Measurements from ENCODE around the gene B4GALT3. TPM values are rescaled to one million over a fixed set of nuclear protein-coding genes. Genes with fewer than 3 reads are reported as not detected.

B4GALT3 gene
- total and polyA plus RNA-seq, 9 of the 15 experiments (the other 6 are each of a cell fraction or from before 2014, with no cell fraction given): 31.2 to 103 (median 46.1) TPM

DNA sequence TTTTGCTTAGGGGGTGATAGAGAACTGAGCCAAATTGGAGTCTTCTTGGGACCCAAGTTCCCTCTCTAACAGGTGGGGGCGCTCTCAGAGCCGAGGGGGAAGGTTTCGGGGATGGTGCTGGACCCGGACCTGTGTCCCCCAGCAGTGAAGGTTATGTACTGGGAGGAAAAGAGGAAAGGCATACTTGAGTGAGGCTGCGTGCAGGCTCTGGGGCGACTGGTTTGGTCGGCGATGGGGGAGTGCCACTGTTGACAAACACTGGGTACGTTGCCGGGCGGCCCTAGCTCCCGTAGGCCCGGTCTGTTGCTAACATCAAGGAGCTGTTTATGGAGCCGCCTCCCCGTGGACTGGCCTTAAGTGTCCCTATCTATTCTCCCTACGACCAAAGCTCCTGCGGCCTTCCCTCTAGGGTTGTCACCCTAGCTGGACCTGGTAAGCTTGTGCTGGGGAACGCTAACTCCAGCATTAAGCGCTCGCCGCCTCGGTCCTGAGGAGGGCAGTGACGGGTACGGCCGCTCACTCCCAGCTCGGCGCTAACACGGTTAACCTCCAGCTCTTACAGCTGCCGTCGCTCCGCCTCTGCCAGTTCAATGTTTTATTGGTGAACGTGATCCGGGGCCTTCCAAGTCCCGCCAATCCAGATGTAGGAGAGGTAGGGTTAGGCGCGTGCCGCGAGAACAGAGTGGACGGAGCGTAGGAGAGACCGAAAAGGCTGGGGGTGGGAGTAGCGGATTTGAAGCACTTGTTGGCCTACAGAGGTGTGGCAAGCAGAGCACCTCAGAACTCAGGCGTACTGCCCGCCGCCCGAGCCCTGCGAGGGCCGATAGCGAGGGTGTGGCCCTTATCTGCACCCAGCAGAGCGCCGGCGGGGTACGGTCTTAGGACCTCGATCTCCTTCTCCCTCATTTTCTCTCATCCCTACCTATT is 11.3 kb downstream of the B4GALT3 start, which contains the start of gene PPOX (continued):
- TF ChIP-seq, protein P1, sequence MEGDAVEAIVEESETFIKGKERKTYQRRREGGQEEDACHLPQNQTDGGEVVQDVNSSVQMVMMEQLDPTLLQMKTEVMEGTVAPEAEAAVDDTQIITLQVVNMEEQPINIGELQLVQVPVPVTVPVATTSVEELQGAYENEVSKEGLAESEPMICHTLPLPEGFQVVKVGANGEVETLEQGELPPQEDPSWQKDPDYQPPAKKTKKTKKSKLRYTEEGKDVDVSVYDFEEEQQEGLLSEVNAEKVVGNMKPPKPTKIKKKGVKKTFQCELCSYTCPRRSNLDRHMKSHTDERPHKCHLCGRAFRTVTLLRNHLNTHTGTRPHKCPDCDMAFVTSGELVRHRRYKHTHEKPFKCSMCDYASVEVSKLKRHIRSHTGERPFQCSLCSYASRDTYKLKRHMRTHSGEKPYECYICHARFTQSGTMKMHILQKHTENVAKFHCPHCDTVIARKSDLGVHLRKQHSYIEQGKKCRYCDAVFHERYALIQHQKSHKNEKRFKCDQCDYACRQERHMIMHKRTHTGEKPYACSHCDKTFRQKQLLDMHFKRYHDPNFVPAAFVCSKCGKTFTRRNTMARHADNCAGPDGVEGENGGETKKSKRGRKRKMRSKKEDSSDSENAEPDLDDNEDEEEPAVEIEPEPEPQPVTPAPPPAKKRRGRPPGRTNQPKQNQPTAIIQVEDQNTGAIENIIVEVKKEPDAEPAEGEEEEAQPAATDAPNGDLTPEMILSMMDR (IDR thresholded peaks at IDR 0.05 in 2 of 3, conservative IDR thresholded peaks at IDR 0.05 in 1 of 3; ENCODE audit: insufficient read depth in 2 of 3, low read depth in 1 of 3, low read length in 3 of 3): peak; percentile 69 to 85 (median 72)
- TF ChIP-seq SP1 (CRISPR knock-in tag; IDR thresholded peaks at IDR 0.05) (peak; percentile 85), CREB1 (IDR thresholded peaks at IDR 0.05) (peak; percentile 71), CREB1 (CRISPR knock-in tag; IDR thresholded peaks at IDR 0.05) (peak; percentile 66), RFX5 (IDR thresholded peaks at IDR 0.05; ENCODE audit: low read depth, low read length) (0 out of 2 replicates have a peak, but pooled peaks have one; percentile 34), RNF219 (CRISPR knock-in tag; IDR thresholded peaks at IDR 0.05) (no peak), CEBPB (tag; IDR thresholded peaks at IDR 0.05) (peak; percentile 64), CBX5 (IDR thresholded peaks at IDR 0.05; ENCODE audit: borderline replicate concordance, low read depth) (no peak), ETS1 (conservative IDR thresholded peaks at IDR 0.05; ENCODE audit: control insufficient read depth, low read depth, low read length) (peak; percentile 86), MTA3 (IDR thresholded peaks at IDR 0.05; ENCODE audit: borderline replicate concordance) (peak; percentile 96), TOE1 (IDR thresholded peaks at IDR 0.05; ENCODE audit: borderline replicate concordance) (peak; percentile 89; the same call in 1 of the 2 replicates), TOE1 (CRISPR knock-in tag; IDR thresholded peaks at IDR 0.05; ENCODE audit: borderline replicate concordance, low read depth) (no peak), XRCC5 (IDR thresholded peaks at IDR 0.05; ENCODE audit: low read depth, low read length) (peak; percentile 11; the same call in 1 of the 2 replicates), ZKSCAN8 (CRISPR knock-in tag; IDR thresholded peaks at IDR 0.05) (no peak; the same call in 1 of the 2 replicates)
- TF ChIP-seq, protein P2, sequence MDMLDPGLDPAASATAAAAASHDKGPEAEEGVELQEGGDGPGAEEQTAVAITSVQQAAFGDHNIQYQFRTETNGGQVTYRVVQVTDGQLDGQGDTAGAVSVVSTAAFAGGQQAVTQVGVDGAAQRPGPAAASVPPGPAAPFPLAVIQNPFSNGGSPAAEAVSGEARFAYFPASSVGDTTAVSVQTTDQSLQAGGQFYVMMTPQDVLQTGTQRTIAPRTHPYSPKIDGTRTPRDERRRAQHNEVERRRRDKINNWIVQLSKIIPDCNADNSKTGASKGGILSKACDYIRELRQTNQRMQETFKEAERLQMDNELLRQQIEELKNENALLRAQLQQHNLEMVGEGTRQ (CRISPR knock-in tag; IDR thresholded peaks at IDR 0.05): peak; percentile 51

Data from K562 (cell line).